PFSK-1 (cell line): Measurements from ENCODE around the gene NRSN2.
A peak's percentile ranks its signal among the peaks of the same experiment; 100 is the strongest.

Experiments used
- FOXP2 ChIP-seq: optimal IDR thresholded peaks from 2 replicates; pipeline ENCODE3; 2011; ENCODE audit warnings: borderline replicate concordance, control low read depth, inconsistent platforms; ENCODE audit not compliant: insufficient read depth; ENCODE audit errors: extremely low read length, extremely low read depth
- POLR2AphosphoS5 ChIP-seq: IDR thresholded peaks from 2 replicates; pipeline ENCODE4 v1.6.1; 2012; ENCODE audit warnings: low read depth, mild to moderate bottlenecking, control low read depth, low read length, moderate library complexity
- REST ChIP-seq, 2 experiments: IDR thresholded peaks; 2 replicates each; pipeline versions ENCODE4 v1.6.1 to v1.8.0; 2011 to 2012; ENCODE audit warnings: low read depth in 2 of 2, low read length in 2 of 2, control low read depth in 1 of 2, inconsistent platforms in 1 of 2, mild to moderate bottlenecking in 1 of 2, moderate library complexity in 1 of 2; ENCODE audit not compliant: insufficient read depth in 1 of 2
- SIN3A ChIP-seq: IDR thresholded peaks from 2 replicates; pipeline ENCODE4 v1.6.1; 2012; ENCODE audit warnings: mild to moderate bottlenecking, low read length, moderate library complexity, borderline replicate concordance; ENCODE audit not compliant: insufficient read depth
- TAF1 ChIP-seq: IDR thresholded peaks from 2 replicates; pipeline ENCODE4 v1.6.1; 2012; ENCODE audit warnings: low read length, control low read depth, borderline replicate concordance; ENCODE audit not compliant: insufficient read depth

Gene NRSN2

GRCh38 chr20:376750-377149 lies 29.8 kb downstream of the NRSN2 start:
- TF ChIP-seq REST (IDR thresholded peaks at IDR 0.05; ENCODE audit: insufficient read depth in 1 of 2, low read depth in 2 of 2, low read length in 2 of 2) (no peak), FOXP2 (no peak), POLR2AphosphoS5 (no peak), TAF1 (no peak)

GRCh38 chr20:378961-379336 lies 32.0 kb downstream of the NRSN2 start:
- TF ChIP-seq TAF1 (no peak), REST (IDR thresholded peaks at IDR 0.05; ENCODE audit: insufficient read depth in 1 of 2, low read depth in 2 of 2, low read length in 2 of 2) (no peak), SIN3A (no peak), POLR2AphosphoS5 (no peak), FOXP2 (no peak)

GRCh38 chr20:380763-381580 lies 34.1 kb downstream of the NRSN2 start:
- TF ChIP-seq TAF1: 0 out of 2 replicates have a peak, but pooled peaks have one; percentile 59
- no peak for TF ChIP-seq FOXP2
- peak in 1 of 2 experiments; percentile 58; a peak in 1 of 4 replicates for TF ChIP-seq REST (IDR thresholded peaks at IDR 0.05; ENCODE audit: insufficient read depth in 1 of 2, low read depth in 2 of 2, low read length in 2 of 2)
- peak; percentile 35; the same call in 1 of the 2 replicates for TF ChIP-seq SIN3A
- TF ChIP-seq POLR2AphosphoS5: peak; percentile 50; the same call in 1 of the 2 replicates

- TF ChIP-seq POLR2AphosphoS5: peak; percentile 50; the same call in 1 of the 2 replicates
- peak; percentile 81 for TF ChIP-seq FOXP2
- TF ChIP-seq TAF1: no peak
- TF ChIP-seq REST (IDR thresholded peaks at IDR 0.05; ENCODE audit: insufficient read depth in 1 of 2, low read depth in 2 of 2, low read length in 2 of 2): no peak
- no peak for TF ChIP-seq SIN3A
Observed at GRCh38 chr20:381581-382290, 34.8 kb downstream of the NRSN2 start.
